ENCODE results near the gene OR6C76. TPM values are rescaled to one million over a fixed set of nuclear protein-coding genes. Genes with fewer than 3 reads are reported as not detected.

Gene OR6C76
- total RNA-seq (2014; rRNA removed; shearing (Covaris generic)) (not detected in 2 replicates), polyA plus RNA-seq (2016; fragmentation: Nextera tagmentation; extraction: Ambion mirVana) (not detected in 2 replicates)
- long read RNA-seq, result 0 reads

- no peak within 1 kb of the TSS for H3K4me2 ChIP-seq
- TF ChIP-seq POLR2AphosphoS5 (IDR thresholded peaks at IDR 0.05; ENCODE audit: low read depth), result no peak
- no peak for TF ChIP-seq NANOG (IDR thresholded peaks at IDR 0.05; ENCODE audit: borderline replicate concordance)
- TF ChIP-seq CREB1 (CRISPR knock-in tag; IDR thresholded peaks at IDR 0.05; ENCODE audit: low read depth), result no peak
- TF ChIP-seq ZNF462 (CRISPR knock-in tag; IDR thresholded peaks at IDR 0.05), result no peak
- no peak for TF ChIP-seq ZNF331 (CRISPR knock-in tag; IDR thresholded peaks at IDR 0.05; ENCODE audit: low read depth)
- no peak for TF ChIP-seq ETS1 (IDR thresholded peaks at IDR 0.05)
- H4K20me1 ChIP-seq (replicated peaks; ENCODE audit: insufficient read depth), result no peaks in the 10 kb centered on the region
- peaks cover 28% of the 10 kb centered on the region for H3K4me1 ChIP-seq (ENCODE audit: insufficient read depth)
- H3K27ac ChIP-seq (ENCODE audit: low read depth), result no peak within 1 kb of the TSS
- peak within 1 kb of the TSS; percentile 13; the same call in 1 of the 2 replicates for H3K27ac Mint-ChIP-seq
- H3F3A ChIP-seq (replicated peaks; ENCODE audit: low read depth), result no peaks in the 10 kb centered on the region
- no peaks in the 10 kb centered on the region for H3K9me2 ChIP-seq (ENCODE audit: insufficient read depth)
- H3K4me3 ChIP-seq, result no peak within 1 kb of the TSS
- no peaks in the 10 kb centered on the region for H3K27me3 ChIP-seq (ENCODE audit: insufficient read depth)
- H3K36me3 Mint-ChIP-seq (ENCODE audit: low read depth), result no peaks in the 10 kb centered on the region
- H3K27me3 Mint-ChIP-seq (ENCODE audit: insufficient read depth, low read depth, poor library complexity), result no peaks in the 10 kb centered on the region
- peaks cover 33% of the 10 kb centered on the region for H3K4me1 Mint-ChIP-seq
- H3K79me2 ChIP-seq (replicated peaks; ENCODE audit: insufficient read depth), result no peaks in the 10 kb centered on the region
- ATAC-seq (no peak), DNase-seq (ENCODE audit: low spot score) (no peak)
- H3K4me3 Mint-ChIP-seq, result no peak within 1 kb of the TSS
- H2AFZ ChIP-seq, result no peak within 1 kb of the TSS
- no peaks in the 10 kb centered on the region for H3K36me3 ChIP-seq (ENCODE audit: insufficient read depth)
- H3K9me3 Mint-ChIP-seq, result no peaks in the 10 kb centered on the region
These were observed at the start of gene OR6C76 for GRCh38 chr12:55425954-55426353. Gene OR6C76 (plus strand): TSS chr12:55426254. CDS start chr12:55426254, 0 bp downstream.

Data from GM23338 (cell line).